Fibroblast of mammary gland (primary cell): ENCODE data around the gene CNPY4.

ENCODE experiments used
- DNase-seq: peaks from one replicate; pipeline ENCODE4 v3.0.0-alpha.2; 2010; ENCODE audit warnings: low read depth
- H3K4me3 ChIP-seq: 2 replicates; pipeline ENCODE4 v1.5.1; 2011; ENCODE audit warnings: low read depth, mild to moderate bottlenecking, low read length, moderate library complexity; ENCODE audit not compliant: control insufficient read depth
- TF ChIP-seq, protein P1 (sequence below): conservative IDR thresholded peaks from 2 replicates; pipeline ENCODE4 v1.5.1; 2011; ENCODE audit warnings: low read depth, low read length, inconsistent platforms; ENCODE audit not compliant: control insufficient read depth, insufficient read depth

CNPY4 gene

DNA sequence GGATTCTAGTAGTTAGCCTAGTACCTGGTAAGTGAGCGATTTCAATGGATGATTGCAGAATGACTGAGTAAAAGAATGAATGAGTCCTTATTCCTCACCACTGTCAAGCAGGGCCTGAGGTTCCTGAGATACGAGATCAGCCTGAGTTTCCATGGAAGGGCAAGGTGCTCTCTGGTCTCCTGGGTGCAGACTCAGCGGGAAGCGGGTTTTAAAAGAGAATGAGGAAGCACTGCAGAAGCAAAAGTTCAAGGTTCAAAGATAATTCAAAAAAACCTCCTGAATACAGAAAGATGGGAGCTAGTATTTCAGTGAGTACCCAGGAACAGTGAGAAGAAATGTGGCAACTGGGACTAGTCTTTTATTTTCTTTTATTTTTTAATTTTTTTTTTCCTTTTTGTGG is 42.2 kb upstream of the CNPY4 start:
- TF ChIP-seq, protein P1, sequence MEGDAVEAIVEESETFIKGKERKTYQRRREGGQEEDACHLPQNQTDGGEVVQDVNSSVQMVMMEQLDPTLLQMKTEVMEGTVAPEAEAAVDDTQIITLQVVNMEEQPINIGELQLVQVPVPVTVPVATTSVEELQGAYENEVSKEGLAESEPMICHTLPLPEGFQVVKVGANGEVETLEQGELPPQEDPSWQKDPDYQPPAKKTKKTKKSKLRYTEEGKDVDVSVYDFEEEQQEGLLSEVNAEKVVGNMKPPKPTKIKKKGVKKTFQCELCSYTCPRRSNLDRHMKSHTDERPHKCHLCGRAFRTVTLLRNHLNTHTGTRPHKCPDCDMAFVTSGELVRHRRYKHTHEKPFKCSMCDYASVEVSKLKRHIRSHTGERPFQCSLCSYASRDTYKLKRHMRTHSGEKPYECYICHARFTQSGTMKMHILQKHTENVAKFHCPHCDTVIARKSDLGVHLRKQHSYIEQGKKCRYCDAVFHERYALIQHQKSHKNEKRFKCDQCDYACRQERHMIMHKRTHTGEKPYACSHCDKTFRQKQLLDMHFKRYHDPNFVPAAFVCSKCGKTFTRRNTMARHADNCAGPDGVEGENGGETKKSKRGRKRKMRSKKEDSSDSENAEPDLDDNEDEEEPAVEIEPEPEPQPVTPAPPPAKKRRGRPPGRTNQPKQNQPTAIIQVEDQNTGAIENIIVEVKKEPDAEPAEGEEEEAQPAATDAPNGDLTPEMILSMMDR = no peak
- H3K4me3 ChIP-seq = no peak overlapping the region

DNA sequence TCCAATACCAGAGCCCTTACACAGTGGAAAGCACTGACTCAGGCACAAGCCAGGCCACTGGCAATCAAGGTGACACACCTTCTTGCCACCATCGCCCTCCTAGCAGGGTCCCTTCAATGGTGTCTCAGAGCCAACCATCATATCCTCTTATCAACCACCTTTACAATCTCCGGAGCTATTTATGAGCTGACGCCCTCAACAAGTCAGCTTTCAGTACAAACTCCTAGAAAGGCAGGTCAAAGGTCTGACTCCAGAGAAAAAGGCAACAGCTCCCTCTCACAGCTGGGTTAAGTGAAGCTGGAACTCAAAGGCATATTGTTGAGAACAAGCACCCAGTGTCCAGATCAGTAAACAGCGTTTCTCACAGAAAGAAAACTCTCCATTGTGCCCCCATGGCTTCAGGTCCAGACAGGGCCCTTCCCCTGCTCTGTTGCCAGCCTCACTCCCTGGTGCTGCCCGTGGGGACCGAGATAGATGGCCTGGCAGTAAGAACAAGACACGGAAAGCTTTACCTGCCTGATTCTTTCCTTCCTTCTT is 40.3 kb upstream of the CNPY4 start:
- no peak overlapping the region for H3K4me3 ChIP-seq
- TF ChIP-seq, protein P1 = no peak

More for the DNA sequence above, 42.2 kb upstream of the CNPY4 start:
- DNase-seq = no peak

DNA sequence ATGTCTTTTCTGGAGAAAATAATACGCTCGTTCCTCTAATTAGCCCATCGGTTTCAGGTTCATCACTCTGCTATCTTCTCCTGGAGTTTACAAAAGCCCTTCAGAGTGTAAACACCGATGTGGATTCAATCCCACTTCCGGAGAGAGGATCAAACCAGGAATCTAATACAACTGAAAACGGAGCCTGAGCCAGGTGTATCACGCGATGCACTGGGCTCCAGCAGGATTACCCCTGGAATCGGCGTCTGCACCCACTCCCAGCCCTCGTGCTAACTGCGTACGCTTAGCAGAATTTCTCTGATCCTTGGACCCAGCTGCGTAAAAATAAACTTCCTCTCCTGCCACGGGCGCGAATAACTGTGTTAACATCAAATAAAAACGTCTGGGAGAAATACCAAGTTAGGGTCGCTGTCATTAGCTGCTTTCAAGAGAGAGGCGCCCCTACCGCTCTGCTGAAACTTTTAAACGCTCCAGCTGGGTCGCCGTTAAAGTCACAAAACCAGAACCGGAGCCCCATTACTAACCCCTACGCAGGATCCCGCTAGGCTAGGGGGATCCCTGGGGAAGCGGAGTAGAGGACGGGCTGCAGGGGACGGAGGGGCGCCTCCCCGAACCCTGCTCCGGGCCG is 38.4 kb upstream of the CNPY4 start:
- DNase-seq = no peak
- H3K4me3 ChIP-seq = peak overlapping the region; percentile 92
- TF ChIP-seq, protein P1 = no peak

More for the DNA sequence above, 40.3 kb upstream of the CNPY4 start:
- DNase-seq = no peak

DNA sequence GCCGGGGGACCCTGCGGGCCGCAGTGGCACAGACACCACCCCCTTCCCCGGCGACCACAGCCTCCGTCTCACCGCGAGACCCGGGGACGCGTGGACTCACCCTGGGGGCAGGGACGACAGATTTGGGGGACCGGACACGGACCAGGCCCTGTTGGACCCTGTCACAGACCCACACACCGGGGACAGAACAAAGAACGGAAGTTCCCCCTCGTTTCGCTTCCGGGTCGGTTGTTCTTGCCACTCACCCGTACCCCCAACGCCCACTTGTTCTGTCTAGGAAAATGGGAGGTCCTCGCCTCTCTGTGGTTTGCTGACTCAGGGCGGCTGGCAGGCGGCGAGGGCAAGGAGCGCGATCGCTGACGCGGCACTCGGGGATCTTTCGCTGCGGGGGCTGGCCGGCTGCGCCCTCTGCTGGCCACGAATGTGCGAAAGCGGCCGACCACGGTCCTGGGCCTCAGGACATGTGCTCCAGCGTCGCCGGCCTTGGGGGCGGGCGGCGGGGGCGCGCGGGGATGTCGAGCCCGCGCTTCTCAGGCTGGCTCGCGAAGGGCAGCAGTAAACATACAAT is 37.8 kb upstream of the CNPY4 start, which contains the start of gene ZNF3:
TSS of gene ZNF3 (minus strand) at position 189 of the 568 bp plus-strand sequence. CDS start 4,366 bp downstream, outside the sequence.
- peak; percentile 99 for DNase-seq
- peak within 1 kb of the TSS; percentile 92 for H3K4me3 ChIP-seq
- TF ChIP-seq, protein P1 = peak; percentile 52

DNA sequence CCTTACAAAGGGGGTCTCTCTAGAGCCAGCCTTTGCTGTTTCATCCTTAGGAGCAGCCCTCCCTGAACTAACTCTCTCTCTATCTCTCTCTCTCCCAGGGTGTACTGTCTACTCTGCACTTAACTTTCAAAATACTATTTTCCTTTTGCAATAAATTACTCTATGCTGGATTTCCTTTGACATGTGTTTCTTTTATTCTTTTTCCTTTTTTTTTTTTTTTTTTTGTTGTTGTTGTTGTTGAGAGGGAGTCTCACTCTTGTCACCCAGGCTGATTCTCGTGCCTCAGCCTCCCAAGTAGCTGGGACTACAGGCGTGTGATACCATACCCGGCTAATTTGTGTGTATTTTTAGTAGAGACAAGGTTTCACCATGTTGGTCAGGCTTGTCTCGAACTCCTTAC is 36.5 kb upstream of the CNPY4 start:
- DNase-seq = no peak
- TF ChIP-seq, protein P1 = no peak
- no peak overlapping the region for H3K4me3 ChIP-seq

DNA sequence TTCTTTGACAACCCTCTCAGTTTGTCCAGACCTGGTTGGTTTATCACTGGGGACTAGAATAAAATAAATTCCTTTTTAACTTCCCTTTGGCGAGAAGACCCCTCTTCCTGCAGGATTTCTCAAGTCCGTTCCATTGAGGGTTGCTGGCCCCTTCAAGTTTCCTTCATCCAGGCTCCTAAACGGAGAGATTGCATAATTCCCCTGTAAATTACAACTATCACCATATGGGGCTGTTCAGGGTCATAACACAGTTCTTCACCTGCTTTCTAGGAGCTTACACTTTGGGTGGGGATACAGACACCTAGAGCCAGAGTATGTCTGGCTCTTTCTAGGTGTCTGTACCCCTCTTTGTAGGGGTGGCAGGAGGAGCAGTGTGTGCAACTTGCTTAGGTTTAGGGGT is 33.9 kb upstream of the CNPY4 start:
- no peak overlapping the region for H3K4me3 ChIP-seq
- TF ChIP-seq, protein P1 = no peak
- no peak for DNase-seq
